K562 (cell line): ENCODE measurements around the gene NEXN.

Experiments
- CTBP1 ChIP-seq: fragments of 450-650 bp; IDR thresholded peaks from 2 replicates; pipeline ENCODE4 v1.6.1; 2016; ENCODE audit warnings: borderline replicate concordance
- CTCF ChIP-seq, 3 experiments: IDR thresholded peaks in 2 of 3; conservative IDR thresholded peaks in 1 of 3; 2 replicates each; pipeline ENCODE4 v1.5.1; 2011 to 2012; ENCODE audit warnings: low read length in 3 of 3, mild to moderate bottlenecking in 3 of 3, control low read depth in 2 of 3, improper control_type of control experiment in 1 of 3, inconsistent platforms in 1 of 3, low read depth in 1 of 3, mixed read lengths in 1 of 3, moderate library complexity in 1 of 3; ENCODE audit not compliant: insufficient read depth in 2 of 3
- KLF1 ChIP-seq: fragments of 450-650 bp; IDR thresholded peaks from 2 replicates; pipeline ENCODE4 v1.6.1; 2016; ENCODE audit warnings: missing genetic modification characterization, missing compliant biosample characterization
- MXI1 ChIP-seq: IDR thresholded peaks from 2 replicates; pipeline ENCODE4 v1.6.1; 2011; ENCODE audit warnings: low read depth, mild to moderate bottlenecking, improper control_type of control experiment, low read length
- MYC ChIP-seq, 2 experiments: fragments of 250-450 bp in 1 of 2; sonication (Bioruptor Pico) in 1 of 2; IDR thresholded peaks; 2 replicates each; pipeline versions ENCODE4 v1.5.1 to v1.6.1; 2012 to 2021; ENCODE audit warnings: low read depth in 2 of 2, borderline replicate concordance in 1 of 2, improper control_type of control experiment in 1 of 2, low read length in 1 of 2, mild to moderate bottlenecking in 1 of 2, moderate library complexity in 1 of 2
- POLR2A ChIP-seq: fragments of 450-650 bp; conservative IDR thresholded peaks from 2 replicates; pipeline ENCODE4 v1.6.1; 2016
- ZNF583 ChIP-seq: fragments of 250-450 bp; sonication (Bioruptor Pico); IDR thresholded peaks from 2 replicates; pipeline ENCODE4 v1.4.0; 2020

- TF ChIP-seq CTBP1 (no peak), KLF1 (tag) (no peak), POLR2A (no peak), MYC (IDR thresholded peaks at IDR 0.05; ENCODE audit: low read depth, low read length) (no peak), MYC (CRISPR knock-in tag; IDR thresholded peaks at IDR 0.05; ENCODE audit: borderline replicate concordance, low read depth) (no peak), MXI1 (no peak), ZNF583 (CRISPR knock-in tag) (no peak), CTCF (IDR thresholded peaks at IDR 0.05 in 2 of 3, conservative IDR thresholded peaks at IDR 0.05 in 1 of 3; ENCODE audit: insufficient read depth in 2 of 3, low read depth in 1 of 3, low read length in 3 of 3) (no peak)
Measured at GRCh38 chr1:77929806-77930205, 41.4 kb downstream of the NEXN start.
